Right atrium auricular region (tissue), 2 donors: ENCODE measurements around the gene EML6. TPM values are rescaled to one million over a fixed set of nuclear protein-coding genes. Genes with fewer than 3 reads are reported as not detected.
A peak's percentile ranks its signal among the peaks of the same experiment; 100 is the strongest.

ENCODE experiments used
- DNase-seq: peaks from one replicate; pipeline ENCODE4 v3.0.0-alpha.2; 2019; ENCODE audit warnings: low spot score
- H3K27ac ChIP-seq, 2 donors: fragments of 200-600 bp; sonication (generic); 1 replicate in 1 of 2; 2 replicates in 1 of 2; pipeline ENCODE4 v1.5.1; 2016 to 2019
- H3K27me3 ChIP-seq, 2 donors: fragments of 200-600 bp; sonication (generic); one replicate each; pipeline versions ENCODE4 v1.5.1 to v1.6.0; 2017 to 2019
- H3K36me3 ChIP-seq: fragments of 200-600 bp; sonication (generic); one replicate; pipeline ENCODE4 v1.5.1; 2016
- H3K4me1 ChIP-seq, 2 donors: fragments of 200-600 bp; sonication (generic); one replicate each; pipeline versions ENCODE4 v1.5.1 to v1.6.0; 2017 to 2019
- H3K4me3 ChIP-seq, 2 donors: fragments of 200-600 bp; sonication (generic); 1 replicate in 1 of 2; 2 replicates in 1 of 2; pipeline ENCODE4 v1.5.1; 2017 to 2019; ENCODE audit warnings: mild to moderate bottlenecking in 1 of 2, moderate library complexity in 1 of 2
- H3K9me3 ChIP-seq, 2 donors: fragments of 200-600 bp; sonication (generic); one replicate each; pipeline ENCODE4 v1.5.1; 2019
- total RNA-seq, 2 donors: library from RNA; depleted of rRNA; stranded (reverse); fragments of >200 nt; gene quantifications; one replicate each; pipeline ENCODE4 v1.1.0, GENCODE V29; 2016
- TF ChIP-seq, protein P1 (sequence below), 2 donors: fragments of 200-600 bp; sonication (generic); IDR thresholded peaks; one replicate each; pipeline ENCODE4 v1.5.1; 2019; ENCODE audit warnings: antibody characterized with exemption in 2 of 2

The EML6 gene
- total RNA-seq, 2 donors from 2014 or later, result 1.1 to 1.2 TPM

DNA sequence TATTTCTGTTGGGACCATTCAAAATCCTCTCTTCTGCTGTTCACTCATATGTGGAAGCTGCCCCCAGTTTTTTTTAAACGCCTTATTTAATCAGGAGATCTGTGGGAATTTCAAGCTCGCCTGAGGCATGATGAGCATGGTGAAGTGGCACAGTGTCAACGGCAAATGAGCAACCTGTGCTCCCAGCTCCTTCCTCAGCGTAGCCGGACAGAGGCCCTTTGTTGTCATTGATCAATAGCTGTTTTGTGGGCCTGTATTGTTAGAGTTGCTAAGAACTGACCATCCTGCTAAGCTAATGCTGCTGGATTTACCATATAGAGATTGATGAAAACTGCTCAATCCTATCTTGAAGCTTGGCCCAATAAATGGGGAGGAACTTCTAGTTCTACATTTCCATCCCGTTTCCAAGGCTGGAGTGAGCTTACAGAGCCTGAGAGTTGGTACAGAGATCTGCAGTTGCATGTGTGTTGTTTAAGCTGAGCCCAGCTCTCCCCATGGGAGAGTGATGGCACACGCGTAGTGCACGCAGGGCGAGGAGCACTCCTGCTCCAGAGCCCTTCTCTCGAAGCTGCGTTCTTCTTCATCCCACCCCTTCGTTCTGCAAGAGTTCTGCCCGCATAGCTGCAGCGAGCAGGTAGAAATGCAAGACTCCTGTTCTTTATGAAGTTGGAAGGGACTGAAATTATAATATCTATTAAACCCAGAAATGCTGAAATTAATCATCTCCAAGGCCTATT is 218.0 kb downstream of the EML6 start:
- Histone ChIP-seq H3K27me3 (no peaks in the 10 kb centered on the region), H3K36me3 (no peaks in the 10 kb centered on the region), H3K4me1 (peaks cover 0 to 9% of the 10 kb centered on the region in 2 donors), H3K9me3 (peaks cover 0 to 25% of the 10 kb centered on the region in 2 donors), H3K27ac (no peak overlapping the region), H3K4me3 (no peak overlapping the region)
- TF ChIP-seq, protein P1, sequence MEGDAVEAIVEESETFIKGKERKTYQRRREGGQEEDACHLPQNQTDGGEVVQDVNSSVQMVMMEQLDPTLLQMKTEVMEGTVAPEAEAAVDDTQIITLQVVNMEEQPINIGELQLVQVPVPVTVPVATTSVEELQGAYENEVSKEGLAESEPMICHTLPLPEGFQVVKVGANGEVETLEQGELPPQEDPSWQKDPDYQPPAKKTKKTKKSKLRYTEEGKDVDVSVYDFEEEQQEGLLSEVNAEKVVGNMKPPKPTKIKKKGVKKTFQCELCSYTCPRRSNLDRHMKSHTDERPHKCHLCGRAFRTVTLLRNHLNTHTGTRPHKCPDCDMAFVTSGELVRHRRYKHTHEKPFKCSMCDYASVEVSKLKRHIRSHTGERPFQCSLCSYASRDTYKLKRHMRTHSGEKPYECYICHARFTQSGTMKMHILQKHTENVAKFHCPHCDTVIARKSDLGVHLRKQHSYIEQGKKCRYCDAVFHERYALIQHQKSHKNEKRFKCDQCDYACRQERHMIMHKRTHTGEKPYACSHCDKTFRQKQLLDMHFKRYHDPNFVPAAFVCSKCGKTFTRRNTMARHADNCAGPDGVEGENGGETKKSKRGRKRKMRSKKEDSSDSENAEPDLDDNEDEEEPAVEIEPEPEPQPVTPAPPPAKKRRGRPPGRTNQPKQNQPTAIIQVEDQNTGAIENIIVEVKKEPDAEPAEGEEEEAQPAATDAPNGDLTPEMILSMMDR (IDR thresholded peaks at IDR 0.05), result no peak
- DNase-seq, result no peak

DNA sequence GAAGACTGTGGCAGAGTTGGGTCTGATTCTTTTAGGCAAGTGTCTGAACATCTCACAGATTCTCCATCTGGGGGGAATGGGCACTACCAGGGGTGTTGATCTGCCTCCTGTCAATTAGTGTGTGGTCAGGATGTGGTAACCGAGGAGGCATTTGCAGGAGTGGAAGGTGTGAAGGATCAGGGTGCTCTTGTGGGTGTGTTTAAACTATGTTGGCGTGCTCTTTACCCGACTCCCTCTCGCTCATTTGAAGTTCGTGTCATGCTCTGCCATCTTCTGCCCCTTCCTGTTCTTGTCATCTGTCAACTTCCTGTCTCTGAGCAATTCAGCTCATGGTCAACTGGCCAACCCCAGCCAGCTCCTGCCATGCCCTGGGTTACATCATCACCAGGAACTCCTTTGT is 218.9 kb downstream of the EML6 start:
- H3K4me3 ChIP-seq, result no peak overlapping the region
- H3K36me3 ChIP-seq, result no peaks in the 10 kb centered on the region
- peaks cover 0 to 18% of the 10 kb centered on the region in 2 donors for H3K9me3 ChIP-seq
- TF ChIP-seq, protein P1 (IDR thresholded peaks at IDR 0.05), result no peak
- H3K27me3 ChIP-seq, result no peaks in the 10 kb centered on the region
- peaks cover 0 to 9% of the 10 kb centered on the region in 2 donors for H3K4me1 ChIP-seq
- H3K27ac ChIP-seq, result no peak overlapping the region
- DNase-seq, result no peak

DNA sequence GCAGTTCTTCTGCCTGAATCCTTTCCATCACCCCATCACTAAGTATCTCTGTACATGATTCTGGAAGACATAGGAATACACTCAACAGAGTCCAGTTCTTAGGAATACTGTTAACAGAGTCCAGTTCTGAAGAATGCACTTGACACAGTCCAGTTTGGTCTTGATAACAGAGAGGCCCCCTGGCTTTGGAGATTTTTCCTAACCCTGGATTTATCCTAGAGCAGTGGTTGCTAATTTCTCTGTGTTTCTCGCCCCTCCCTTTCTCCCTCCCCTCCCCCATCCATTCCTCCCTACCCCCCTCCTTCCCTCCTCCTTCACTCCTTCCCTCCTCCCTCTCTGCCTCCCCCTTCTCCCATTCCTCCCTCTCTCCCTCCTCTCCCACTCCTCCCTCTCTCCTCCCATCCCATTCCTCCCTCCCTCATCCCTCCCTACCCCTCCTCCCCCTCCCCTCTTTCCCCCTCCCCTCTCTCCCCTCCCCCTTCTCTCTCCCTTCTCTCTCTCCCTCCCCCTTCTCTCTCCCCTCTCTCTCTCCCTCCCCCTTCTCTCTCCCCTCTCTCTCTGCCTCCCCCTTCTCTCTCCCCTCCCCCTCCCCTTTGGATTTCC is 221.4 kb downstream of the EML6 start:
- TF ChIP-seq, protein P1 (IDR thresholded peaks at IDR 0.05), result no peak
- H3K9me3 ChIP-seq, result no peaks in the 10 kb centered on the region
- DNase-seq, result no peak
- H3K4me1 ChIP-seq, result peaks cover 0 to 9% of the 10 kb centered on the region in 2 donors
- no peaks in the 10 kb centered on the region for H3K27me3 ChIP-seq
- H3K36me3 ChIP-seq, result no peaks in the 10 kb centered on the region
- no peak overlapping the region for H3K4me3 ChIP-seq
- peak overlapping the region in 1 of 2 donors; percentile 41 for H3K27ac ChIP-seq

DNA sequence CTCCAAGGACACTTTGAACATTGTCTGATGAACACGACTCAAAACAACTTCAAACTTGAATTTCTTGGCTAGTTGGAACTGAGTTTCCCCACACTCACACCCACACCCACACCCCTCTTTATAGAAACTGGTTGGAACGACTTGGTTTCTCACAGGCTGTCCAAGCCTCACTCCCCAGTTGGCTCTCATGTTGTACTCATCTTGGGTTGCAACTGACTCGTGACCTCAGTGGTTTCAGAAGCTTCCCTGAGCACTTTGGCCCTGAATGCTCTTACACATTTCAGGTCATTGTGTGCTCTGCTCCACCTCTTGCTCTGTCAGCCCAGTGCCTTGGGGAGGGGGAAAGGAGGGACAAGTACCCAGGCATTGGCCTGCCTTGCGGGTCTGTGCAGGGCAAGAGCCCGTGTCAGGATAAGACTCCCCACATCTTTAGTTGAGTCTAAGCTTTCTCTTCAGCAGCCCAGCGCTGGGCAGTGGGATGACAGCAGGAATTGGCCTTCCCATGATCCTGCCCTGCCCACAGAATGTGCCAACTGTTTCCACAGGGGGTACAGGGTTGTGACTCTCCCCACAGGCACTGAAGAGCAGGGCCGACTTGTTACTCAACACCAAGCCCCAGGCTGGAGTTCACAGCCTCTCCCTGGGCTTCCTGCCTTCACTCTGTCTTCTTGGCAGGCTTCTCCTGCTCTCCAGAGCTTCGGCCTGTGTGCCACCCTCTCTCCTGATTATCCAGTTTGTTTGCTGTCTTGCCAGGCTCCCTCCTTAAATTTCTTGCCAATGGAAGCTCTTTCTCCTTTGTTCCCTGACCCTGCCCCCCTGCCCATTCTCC is 222.1 kb downstream of the EML6 start:
- no peaks in the 10 kb centered on the region for H3K27me3 ChIP-seq
- no peaks in the 10 kb centered on the region for H3K9me3 ChIP-seq
- no peaks in the 10 kb centered on the region for H3K36me3 ChIP-seq
- DNase-seq, result peak; percentile 87
- H3K27ac ChIP-seq, result peak overlapping the region; percentile 41 to 45
- TF ChIP-seq, protein P1 (IDR thresholded peaks at IDR 0.05), result no peak
- peaks cover 0 to 9% of the 10 kb centered on the region in 2 donors for H3K4me1 ChIP-seq
- no peak overlapping the region for H3K4me3 ChIP-seq

DNA sequence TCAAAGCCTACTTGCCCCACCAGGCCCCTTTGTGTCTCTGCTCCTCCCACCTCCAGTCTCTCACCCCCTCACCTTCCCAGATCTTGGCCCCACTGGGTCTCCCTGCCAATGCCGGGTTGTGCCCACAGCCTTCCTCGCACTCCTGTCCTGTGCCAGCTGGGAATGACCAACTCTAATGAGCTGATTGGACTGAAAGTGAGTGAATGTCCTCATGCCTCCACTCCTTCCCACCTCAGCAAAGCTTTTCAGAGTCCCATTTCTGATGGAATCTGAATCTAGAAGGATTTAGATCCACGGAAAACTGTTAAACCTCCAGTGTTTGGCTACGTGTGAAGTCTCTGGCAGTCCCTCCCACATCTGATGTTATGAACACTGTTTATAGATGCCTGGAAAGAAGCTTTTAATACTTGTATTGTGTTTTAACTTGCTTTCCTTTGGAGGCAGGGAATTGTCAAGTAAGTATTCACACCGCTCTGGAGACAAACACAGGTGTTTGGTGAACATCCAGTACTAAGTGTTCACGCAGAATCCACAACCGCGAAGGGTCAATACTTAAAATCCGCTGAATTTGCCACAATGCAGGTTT is 222.9 kb downstream of the EML6 start:
- Histone ChIP-seq H3K4me1 (peaks cover 0 to 9% of the 10 kb centered on the region in 2 donors), H3K4me3 (no peak overlapping the region), H3K36me3 (no peaks in the 10 kb centered on the region), H3K27me3 (no peaks in the 10 kb centered on the region), H3K9me3 (no peaks in the 10 kb centered on the region), H3K27ac (peak overlapping the region; percentile 41 to 45)
- no peak for DNase-seq
- TF ChIP-seq, protein P1 (IDR thresholded peaks at IDR 0.05), result no peak
